Fibroblast of skin of left quadriceps (primary cell): Measurements from ENCODE around the gene CD82.
A peak's percentile ranks its signal among the peaks of the same experiment; 100 is the strongest.

Experiments
- DNase-seq, 2 experiments: peaks; one replicate each; pipeline ENCODE4 v3.0.0-alpha.2; 2013; ENCODE audit warnings: low read depth in 2 of 2

The CD82 gene

DNA sequence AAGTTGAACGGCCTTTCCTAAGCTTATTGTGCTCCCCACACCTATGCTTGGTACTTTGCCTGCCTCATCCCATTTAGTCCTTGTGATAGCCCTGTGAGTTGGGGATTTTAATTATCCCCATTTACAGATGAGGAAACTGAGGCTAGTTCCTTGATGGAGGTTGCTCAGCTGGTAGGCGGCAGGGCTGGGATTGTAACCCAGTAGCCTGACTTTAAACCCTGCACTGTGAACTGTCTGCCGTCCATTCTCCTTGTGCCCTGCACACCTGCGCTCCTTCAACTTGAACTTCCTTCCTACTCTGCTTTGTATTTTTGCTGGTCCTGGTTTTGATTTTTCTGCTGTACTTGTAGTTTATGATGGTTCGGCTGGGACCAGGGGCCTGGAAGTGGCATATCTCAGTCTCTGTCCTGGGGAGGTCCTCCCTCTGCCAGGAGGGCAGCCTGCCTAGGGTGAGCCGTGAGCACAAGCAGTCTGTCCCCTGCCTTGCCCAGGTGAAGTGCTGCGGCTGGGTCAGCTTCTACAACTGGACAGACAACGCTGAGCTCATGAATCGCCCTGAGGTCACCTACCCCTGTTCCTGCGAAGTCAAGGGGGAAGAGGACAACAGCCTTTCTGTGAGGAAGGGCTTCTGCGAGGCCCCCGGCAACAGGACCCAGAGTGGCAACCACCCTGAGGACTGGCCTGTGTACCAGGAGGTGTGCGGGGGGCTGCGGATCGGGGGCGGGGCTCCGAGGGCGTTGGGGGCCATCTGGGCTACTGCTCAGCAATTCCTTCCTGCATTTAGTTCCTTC is 52.4 kb downstream of the CD82 start:
- no peak for DNase-seq

GRCh38 chr11:44618561-44619425 is 53.3 kb downstream of the CD82 start:
- DNase-seq, result no peak

GRCh38 chr11:44620328-44620725 is 54.9 kb downstream of the CD82 start:
- DNase-seq, result no peak

DNA sequence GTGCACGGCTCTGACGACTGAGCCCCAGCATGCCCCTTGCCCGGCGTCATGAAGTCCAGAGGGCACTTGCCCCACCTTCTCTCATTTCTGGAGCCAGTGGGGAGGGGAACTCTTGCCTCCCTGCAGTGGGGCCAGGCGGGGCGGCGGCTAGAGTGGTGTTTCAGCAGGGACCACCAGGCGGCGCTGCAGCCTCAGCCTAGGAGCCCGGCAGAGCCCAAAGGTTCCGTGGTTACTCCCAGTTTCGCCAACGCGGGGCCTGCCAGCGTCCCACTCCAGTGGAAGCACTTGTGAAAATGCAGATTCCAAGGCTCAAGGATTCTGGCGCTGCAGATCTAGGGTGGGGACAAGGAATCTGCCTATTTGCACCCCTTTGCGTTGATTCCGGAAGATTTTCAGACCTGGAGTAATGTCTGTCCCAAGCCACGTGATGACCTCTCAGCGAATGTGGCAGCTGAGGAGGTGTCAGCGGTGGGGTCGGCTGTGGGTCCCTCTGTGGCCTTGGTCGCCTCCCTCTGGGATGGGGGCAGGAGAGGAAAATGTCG is 55.7 kb downstream of the CD82 start:
- peak; percentile 8 to 15 for DNase-seq

DNA sequence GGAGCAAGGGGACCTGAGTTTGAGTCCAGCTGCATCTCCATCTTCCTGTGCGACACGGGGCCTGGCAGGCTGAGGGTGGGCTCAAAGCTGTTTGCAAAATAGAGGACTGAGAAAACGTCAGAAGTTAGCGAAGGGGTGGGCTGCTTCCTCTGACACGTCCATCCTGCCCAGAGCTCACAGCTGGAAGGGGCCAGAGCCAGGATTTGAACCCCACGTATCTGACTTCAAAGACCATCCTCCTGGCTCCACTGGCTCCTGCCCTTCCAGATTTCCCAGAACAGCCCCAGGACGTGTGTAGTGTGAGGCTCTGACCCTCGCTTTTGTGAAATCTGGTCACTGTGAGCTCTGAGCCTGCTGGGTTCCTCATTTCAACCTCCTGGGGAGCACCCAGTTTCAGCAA is 56.3 kb downstream of the CD82 start:
- DNase-seq, result no peak

- no peak for DNase-seq
Measured at GRCh38 chr11:44622190-44622650, 56.8 kb downstream of the CD82 start.

DNA sequence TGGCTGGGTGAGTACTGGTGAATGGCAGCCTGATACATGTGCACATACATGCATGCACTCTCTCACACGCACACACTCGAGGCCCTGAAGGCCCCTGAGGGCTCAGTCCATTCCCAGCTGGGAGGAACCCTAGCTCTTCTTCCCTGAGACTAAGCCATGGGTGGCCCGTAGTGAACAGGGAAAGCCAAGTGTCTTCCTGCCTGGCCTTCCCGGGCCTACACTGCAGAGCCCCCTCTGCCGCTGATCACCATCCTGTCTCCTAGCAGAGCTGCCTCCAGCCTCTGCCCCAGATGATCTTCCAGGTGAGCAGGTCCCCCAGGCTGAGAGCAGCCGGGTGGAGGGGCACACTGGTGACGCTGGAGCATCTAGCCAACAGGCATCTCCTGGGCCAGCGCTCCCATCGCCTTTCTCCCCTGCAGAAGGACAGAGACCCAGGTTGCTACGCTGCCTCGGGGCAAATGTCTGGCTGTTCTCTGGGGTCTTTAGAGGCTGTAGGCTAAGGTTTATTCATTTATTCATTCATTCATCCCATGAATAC is 57.3 kb downstream of the CD82 start:
- no peak for DNase-seq

DNA sequence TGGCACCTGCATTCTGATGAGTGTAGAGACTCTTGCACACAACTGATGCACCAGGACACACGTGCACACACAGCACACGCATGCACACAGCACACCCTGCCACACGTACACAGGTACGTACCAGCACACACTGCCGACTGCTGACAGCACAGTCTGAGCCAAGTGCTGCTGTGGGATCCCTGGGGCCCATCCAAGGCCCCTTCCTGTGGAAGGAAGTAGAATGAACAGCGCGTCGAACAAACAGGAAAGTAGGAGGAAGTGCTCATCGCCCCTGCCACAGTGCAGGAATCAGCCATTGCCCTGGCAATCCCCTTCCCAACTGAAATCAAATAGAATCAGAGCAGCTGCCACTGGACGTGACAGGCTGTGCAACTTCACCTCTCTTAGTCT is 57.9 kb downstream of the CD82 start:
- no peak for DNase-seq

GRCh38 chr11:44623731-44624491 is 58.4 kb downstream of the CD82 start:
- DNase-seq, result no peak

DNA sequence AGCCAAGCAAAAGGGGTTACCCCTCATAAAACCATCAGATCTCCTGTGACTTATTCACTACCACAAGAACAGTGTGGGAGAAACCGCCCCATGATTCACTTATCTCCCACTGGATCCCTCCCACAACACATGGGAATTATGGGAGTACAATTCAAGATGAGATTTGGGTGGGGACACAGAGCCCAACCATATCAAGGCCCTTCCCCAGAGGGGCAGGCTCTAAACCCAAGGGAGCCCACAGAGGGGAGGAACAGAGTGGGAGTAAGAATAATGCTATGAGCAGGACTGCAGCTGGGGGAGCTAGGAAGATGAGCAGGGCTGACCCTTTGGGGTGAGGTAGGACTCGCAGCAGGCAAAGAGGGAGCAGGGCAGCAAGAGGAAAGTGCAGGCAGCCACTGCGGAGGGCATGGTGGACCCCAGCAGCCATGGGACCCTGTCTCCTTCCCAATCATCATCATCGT is 59.3 kb downstream of the CD82 start:
- no peak for DNase-seq

DNA sequence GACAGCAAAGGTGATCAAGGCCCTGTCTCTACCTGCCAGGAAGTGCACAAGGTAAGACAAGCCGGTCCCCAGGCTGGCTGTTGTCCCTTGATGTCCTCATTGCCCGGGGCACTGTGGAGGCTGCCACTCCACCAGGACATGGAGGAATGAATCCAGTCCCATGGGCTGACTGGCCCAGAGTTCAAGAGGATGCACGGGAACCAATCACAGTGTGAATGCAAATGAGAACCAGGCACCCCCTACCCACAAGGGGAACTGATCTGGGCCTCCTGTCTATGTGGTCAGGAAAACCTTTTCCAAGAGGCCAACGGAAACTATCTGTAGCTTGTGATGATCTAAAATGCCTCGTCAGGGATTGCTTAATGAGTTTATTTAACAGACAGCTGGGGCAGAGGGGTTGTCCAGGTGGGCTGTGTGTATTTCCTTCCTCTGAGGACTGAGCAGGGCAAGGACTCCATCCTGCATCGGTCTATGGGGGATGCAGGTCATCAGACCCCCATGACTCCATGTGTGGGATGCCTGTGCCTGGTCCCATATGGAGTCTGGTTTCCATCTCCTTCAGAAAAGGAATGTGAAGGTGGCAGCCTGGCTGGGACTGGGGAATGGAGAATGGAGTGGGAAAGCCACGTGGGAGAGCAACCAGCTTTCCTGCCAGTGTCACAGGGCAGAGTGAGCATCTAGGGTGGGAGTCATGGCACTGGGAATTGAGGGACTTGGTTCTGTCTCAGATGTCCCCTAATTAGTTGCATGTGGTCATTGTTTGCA is 60.5 kb downstream of the CD82 start:
- DNase-seq, result no peak

- no peak for DNase-seq
Measured at GRCh38 chr11:44626645-44627044, 61.2 kb downstream of the CD82 start.

DNA sequence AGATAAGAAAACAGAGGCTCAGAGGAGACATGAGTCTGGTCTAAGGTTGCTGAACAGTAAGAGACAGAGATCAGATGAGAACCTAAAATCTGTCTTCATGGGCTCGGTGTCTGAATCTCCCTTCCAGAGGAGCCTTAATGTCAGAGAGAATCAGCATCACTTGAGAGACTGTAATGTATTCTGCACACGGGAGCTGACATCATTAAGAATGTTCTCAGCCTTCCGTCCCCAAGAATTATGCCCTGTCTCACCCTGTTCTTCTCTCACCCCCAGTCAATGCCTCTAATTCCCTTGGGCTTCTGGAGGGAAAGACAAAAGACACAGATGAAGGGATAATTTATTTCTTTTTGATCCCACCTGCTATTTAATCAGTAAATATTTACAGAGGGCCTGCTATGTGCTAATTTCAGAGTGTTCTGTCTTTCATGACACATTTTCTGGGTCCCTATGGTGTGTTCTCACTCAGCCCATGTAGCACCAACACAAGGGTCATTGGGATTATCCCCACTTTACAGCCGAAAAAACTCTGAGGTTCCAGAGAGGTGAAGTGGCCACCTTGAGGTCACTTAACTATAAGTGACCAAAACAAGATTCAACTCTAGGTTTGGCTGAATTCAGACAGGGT is 61.8 kb downstream of the CD82 start:
- no peak for DNase-seq

DNA sequence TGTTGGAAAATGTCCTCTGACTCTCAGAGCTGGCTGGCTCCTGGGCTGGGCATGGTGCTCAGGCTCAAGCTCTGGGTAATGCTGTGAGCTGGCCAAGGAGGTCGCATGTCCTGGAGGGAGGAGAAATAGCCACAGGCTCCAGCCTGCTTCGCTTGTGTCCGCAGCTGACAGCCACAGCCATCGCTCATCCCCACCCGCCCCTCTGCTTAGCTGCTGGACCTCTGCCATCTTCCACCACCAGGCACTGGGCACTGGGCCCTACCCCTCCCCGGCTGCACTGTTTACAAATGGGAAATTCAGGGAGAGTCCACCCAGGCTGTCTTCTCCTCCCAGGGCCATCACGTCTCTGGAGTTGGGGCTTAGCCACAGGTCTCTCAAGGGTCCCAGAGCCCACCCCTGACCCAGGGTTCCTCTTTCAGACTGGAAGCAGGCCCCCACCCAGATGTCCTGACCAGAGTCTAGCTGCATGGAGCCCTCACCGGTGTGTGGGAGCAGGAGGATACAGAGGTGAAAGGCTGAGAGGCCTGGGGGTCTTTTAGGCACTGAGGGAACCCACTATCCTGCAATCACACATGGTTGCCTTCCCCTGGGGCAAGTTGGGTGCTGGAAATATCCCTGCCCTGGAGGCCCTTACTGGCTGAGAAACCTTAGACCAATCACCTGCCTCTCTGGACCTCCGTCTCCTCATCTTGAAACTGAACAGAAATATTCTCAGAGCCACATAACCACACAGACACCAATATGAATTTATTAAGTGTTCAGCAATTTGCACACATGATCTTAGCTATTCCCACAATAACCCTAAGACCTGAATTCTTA is 62.7 kb downstream of the CD82 start:
- DNase-seq, result no peak

DNA sequence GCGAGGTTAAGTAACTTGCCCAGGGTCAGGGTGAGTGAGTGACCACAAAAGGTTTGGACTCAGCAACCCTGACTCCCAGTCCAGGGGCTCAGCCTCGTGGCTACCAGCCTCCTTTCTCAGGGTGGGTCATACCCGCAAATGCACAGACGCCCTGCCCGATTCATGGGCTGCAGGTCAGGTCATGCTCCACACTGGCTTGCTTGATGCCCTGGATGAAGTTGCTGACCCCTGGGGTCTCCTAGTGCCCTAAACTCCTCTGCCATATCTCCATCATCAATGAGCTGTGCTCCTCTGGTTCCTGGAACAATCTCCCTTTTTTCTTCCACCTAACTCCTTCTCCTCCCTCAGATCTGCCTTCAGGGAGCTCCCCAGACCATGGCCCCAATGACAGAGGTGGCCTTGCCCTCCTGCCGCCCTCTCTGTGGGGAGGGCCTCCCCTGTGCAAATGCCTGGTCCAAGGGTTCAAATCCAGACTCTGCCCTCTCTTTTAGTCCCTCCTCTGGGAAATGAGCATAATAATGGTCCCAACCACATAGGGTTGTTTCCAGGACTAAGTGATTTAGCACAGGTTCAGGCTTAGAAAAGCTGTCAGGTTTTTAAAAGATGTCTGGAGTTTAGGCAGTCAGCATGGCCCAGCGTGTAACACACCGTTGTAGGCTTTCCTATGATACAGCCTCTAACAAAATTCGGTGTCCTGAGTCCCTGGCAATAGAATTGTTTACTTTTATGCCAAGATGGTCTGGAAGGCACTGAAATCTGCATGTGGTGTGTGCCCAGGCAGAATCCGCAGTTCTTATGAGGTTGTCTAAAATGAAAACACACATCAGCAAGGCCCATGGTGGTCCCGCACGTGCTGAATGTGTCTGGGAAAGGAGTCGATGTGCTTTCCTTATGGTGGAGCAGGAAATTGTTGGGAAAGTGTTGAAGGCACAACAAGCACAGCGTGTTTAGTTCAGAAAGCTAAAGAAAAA is 63.6 kb downstream of the CD82 start:
- DNase-seq, result no peak

DNA sequence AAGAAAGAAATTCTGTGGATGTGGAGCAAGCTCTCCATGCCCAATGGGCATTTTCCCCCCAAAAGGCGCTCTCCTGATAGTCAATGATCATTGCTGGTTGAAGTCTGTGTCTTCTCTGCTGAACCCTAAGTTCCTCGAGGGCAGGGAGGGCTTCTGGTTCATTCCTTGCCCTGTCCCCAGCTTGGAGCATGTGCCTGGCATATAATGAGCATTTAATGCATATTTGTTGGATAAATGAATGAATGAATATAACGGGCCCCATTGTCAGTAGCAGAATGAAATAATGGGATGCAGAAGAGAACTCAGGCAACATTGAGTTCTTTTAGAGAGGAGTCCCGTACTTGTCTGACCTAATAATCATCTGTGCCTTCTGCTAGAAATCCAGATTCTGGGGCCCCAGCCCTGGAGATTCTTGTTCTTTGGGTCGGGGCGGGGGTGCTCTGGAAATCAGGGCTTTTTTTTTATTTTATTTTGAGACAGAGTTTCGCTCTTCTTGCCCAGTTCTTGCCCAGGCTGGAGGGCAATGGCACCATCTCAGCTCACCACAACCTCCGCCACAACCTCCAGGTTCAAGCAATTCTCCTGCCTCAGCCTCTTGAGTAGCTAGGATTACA is 64.4 kb downstream of the CD82 start:
- DNase-seq, result no peak

DNA sequence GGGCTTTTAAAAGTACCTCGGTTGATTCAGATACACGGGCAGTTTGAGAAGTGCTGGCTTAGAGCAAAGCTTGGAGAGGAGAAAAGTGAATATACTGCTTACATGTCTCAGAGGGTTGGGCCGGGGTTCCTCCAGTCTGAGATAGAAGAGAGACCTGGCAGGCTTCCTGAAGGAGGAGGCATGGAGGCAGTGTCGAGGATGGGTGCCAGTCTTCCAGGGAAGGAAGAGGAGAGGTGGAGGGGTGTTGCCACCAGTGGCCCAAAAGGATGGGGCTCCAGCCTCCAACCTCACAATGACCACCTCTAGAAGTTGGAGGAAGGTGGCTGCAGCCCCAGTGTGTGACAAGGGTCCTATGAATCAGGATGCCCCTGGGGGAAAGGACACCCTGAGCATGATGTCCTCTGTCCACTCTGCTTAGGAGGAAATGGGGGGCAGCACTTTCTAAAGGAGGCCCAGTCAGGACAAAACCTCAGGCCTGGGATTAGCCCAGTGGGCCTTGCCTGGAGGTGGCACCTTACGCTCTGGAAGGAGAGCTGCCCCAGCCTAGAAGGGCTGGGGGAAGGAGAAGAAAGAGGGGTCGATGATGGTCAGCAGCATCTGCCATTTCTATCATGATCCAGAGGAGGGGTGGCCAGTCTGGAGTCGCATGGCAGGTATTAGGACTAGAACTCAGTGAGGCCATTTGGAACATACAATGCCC is 65.2 kb downstream of the CD82 start:
- DNase-seq, result no peak
